K562 (cell line): ENCODE data around the gene KLHDC7B. TPM values are rescaled to one million over a fixed set of nuclear protein-coding genes. Genes with fewer than 3 reads are reported as not detected.

Source experiments
- ATAC-seq: fragments of 200-7000 bp; cut with Tn5 transposase; 3 replicates; pipeline ENCODE4 v1.9.1; 2020; ENCODE audit warnings: moderate library complexity
- BruUV-seq: library from RNA; stranded (reverse); fragments of 400-500 nt; replicated peaks from 2 replicates; lab custom pipeline; 2021; lab: Mats Ljungman, UMichigan
- CTCF ChIA-PET: fragments of 300-600 bp; formaldehyde crosslinking; extraction: SDS; loops from one replicate; lab custom pipeline; 2021; ENCODE audit warnings: low intra/inter-chr PET ratio; lab: Yijun Ruan, JAX
- POLR2A ChIA-PET: fragments of 300-600, 350-650 bp; sonication (Branson Sonifier 250); formaldehyde crosslinking; extraction: SDS; loops from one replicate; lab custom pipeline; 2021; ENCODE audit warnings: antibody characterized with exemption, inconsistent platforms; lab: Yijun Ruan, JAX
- DNase-seq, 4 experiments: peaks; one replicate each; pipeline versions ENCODE4 v3.0.0 to v3.0.0-alpha.2; 2011 to 2018; ENCODE audit warnings: low spot score in 3 of 4, mixed read lengths in 3 of 4; ENCODE audit errors: extremely low read depth in 1 of 4
- FAIRE-seq: peaks from 2 replicates; lab custom pipeline; 2011; peaks lifted over from hg19 to GRCh38; lab: Jason Lieb, UNC
- H2AFZ ChIP-seq: 2 replicates; pipeline ENCODE4 v1.6.0; 2011; ENCODE audit warnings: low read depth, low read length, control low read depth, inconsistent platforms
- H3K27ac ChIP-seq: fragments of 200-600 bp; 3 replicates; pipeline ENCODE4 v1.8.0; 2011; ENCODE audit warnings: low read depth, mild to moderate bottlenecking, control low read depth, inconsistent platforms, low read length, moderate library complexity, mixed read lengths; ENCODE audit errors: extremely low read depth
- H3K27me3 ChIP-seq, 2 experiments: fragments of 300-600 bp in 1 of 2; 2 replicates in 1 of 2; 3 replicates in 1 of 2; pipeline versions ENCODE4 v1.6.0 to v1.8.0; 2011; ENCODE audit warnings: inconsistent platforms in 2 of 2, low read length in 2 of 2, mild to moderate bottlenecking in 1 of 2, mixed read lengths in 1 of 2, moderate library complexity in 1 of 2; ENCODE audit not compliant: control insufficient read depth in 2 of 2, insufficient read depth in 2 of 2
- H3K36me3 ChIP-seq: fragments of 300-600 bp; 3 replicates; pipeline ENCODE4 v1.8.0; 2011; ENCODE audit warnings: mild to moderate bottlenecking, low read length, inconsistent platforms; ENCODE audit not compliant: control insufficient read depth, insufficient read depth
- H3K4me1 ChIP-seq, 2 experiments: fragments of 200-600 bp in 1 of 2; replicated peaks in 1 of 2; 2 replicates in 1 of 2; 3 replicates in 1 of 2; pipeline versions ENCODE4 v1.5.1 to v1.8.0; 2011; ENCODE audit warnings: inconsistent platforms in 2 of 2, low read length in 2 of 2, mild to moderate bottlenecking in 1 of 2, mixed read lengths in 1 of 2, moderate library complexity in 1 of 2; ENCODE audit not compliant: control insufficient read depth in 2 of 2, insufficient read depth in 2 of 2
- H3K4me2 ChIP-seq: 2 replicates; pipeline ENCODE4 v1.6.1; 2011; ENCODE audit warnings: low read length, control low read depth, inconsistent platforms, mixed read lengths; ENCODE audit not compliant: insufficient read depth
- H3K4me3 ChIP-seq: fragments of 200-600 bp; sonication (generic), shearing (Covaris generic); 2 replicates; pipeline ENCODE4 v1.5.1; 2016; ENCODE audit warnings: control low read depth, inconsistent platforms
- H3K79me2 ChIP-seq: fragments of 200-600 bp; 3 replicates; pipeline ENCODE4 v1.8.0; 2011; ENCODE audit warnings: low read length, inconsistent platforms; ENCODE audit not compliant: control insufficient read depth, insufficient read depth
- H3K9ac ChIP-seq, 2 experiments: 2 replicates each; pipeline versions ENCODE4 v1.6.0 to v1.6.1; 2011; ENCODE audit warnings: low read depth in 2 of 2, low read length in 2 of 2, control low read depth in 1 of 2, inconsistent platforms in 1 of 2, mild to moderate bottlenecking in 1 of 2, mixed read lengths in 1 of 2; ENCODE audit not compliant: insufficient read depth in 1 of 2
- H3K9me1 ChIP-seq: one replicate; pipeline ENCODE4 v1.6.0; 2011; ENCODE audit warnings: inconsistent platforms, mild to moderate bottlenecking, low read length, moderate library complexity; ENCODE audit not compliant: control insufficient read depth, insufficient read depth
- H3K9me3 ChIP-seq: replicated peaks from 2 replicates; pipeline ENCODE4 v1.5.1; 2011; ENCODE audit warnings: low read depth, low read length, inconsistent platforms; ENCODE audit not compliant: control insufficient read depth, insufficient read depth
- H4K20me1 ChIP-seq: replicated peaks from 2 replicates; pipeline ENCODE4 v1.6.1; 2011; ENCODE audit warnings: low read length, inconsistent platforms, mixed read lengths; ENCODE audit not compliant: control insufficient read depth, insufficient read depth
- BRD4 ChIP-seq: fragments of 200-600 bp; sonication (generic); IDR thresholded peaks from 2 replicates; pipeline ENCODE4 v1.6.1; 2017; ENCODE audit warnings: inconsistent platforms
- HDAC8 ChIP-seq: fragments of 450-650 bp; IDR thresholded peaks from 2 replicates; pipeline ENCODE4 v1.6.1; 2016; ENCODE audit warnings: mild to moderate bottlenecking, missing genetic modification characterization, moderate library complexity, missing compliant biosample characterization
- HMG20B ChIP-seq: fragments of 250-450 bp; sonication (Bioruptor Pico); IDR thresholded peaks from 2 replicates; pipeline ENCODE4 v1.5.0; 2021; ENCODE audit warnings: mild to moderate bottlenecking
- KLF13 ChIP-seq: fragments of 450-650 bp; IDR thresholded peaks from 2 replicates; pipeline ENCODE4 v1.6.1; 2016; ENCODE audit warnings: missing genetic modification characterization, low read depth, mild to moderate bottlenecking, missing compliant biosample characterization, moderate library complexity, borderline replicate concordance
- SAFB2 ChIP-seq: fragments of 200-400 bp; formaldehyde crosslinking; IDR thresholded peaks from 2 replicates; pipeline ENCODE4 v1.6.1; 2018; ENCODE audit warnings: borderline replicate concordance, low read length, low read depth, moderate library complexity; ENCODE audit not compliant: severe bottlenecking
- ZNF76 ChIP-seq: fragments of 250-450 bp; sonication (Bioruptor Pico); IDR thresholded peaks from 2 replicates; pipeline ENCODE4 v1.4.0; 2020; ENCODE audit warnings: mild to moderate bottlenecking, moderate library complexity, borderline replicate concordance
- ZNF766 ChIP-seq: fragments of 200-800 bp; sonication (Bioruptor generic); conservative IDR thresholded peaks from 2 replicates; pipeline ENCODE4 v1.6.1; 2016; ENCODE audit warnings: missing genetic modification characterization, missing compliant biosample characterization
- WGBS: fragments of 100-300 bp; shearing (Covaris generic); methylation state at CpG from one replicate; pipeline ENCODE4 v1.1.6; 2016; ENCODE audit warnings: low coverage, mixed read lengths; ENCODE audit not compliant: insufficient coverage; ENCODE audit errors: missing lambda C conversion rate; 5-methylcytosine and 5-hydroxymethylcytosine counted together
- in situ Hi-C: fragments of 300-500 bp; cut with MboI; formaldehyde crosslinking; loops from 4 replicates; pipeline ENCODE4 v1.15.0; 2018; ENCODE audit warnings: inconsistent platforms, mixed read lengths
- intact Hi-C: fragments of 100-400 bp; cut with micrococcal nuclease; formaldehyde crosslinking; loops from 2 replicates; pipeline ENCODE4 v1.14.2; 2022
- polyA plus RNA-seq, 8 experiments: library from polyadenylated mRNA; depleted of rRNA in 4 of 8; stranded (reverse) in 5 of 8; unstranded in 3 of 8; fragments of >200 nt; fragmentation: Nextera tagmentation in 2 of 8; fragmentation: Illumina TruSeq in 1 of 8; extraction: Ambion mirVana in 2 of 8; extraction: Trizol in 1 of 8; gene quantifications; 2 replicates each; pipeline versions ENCODE4 v1.2.1 to v1.2.3, GENCODE V29; 2011 to 2014; ENCODE audit warnings: inconsistent platforms in 1 of 8, missing spikeins in 1 of 8
- total RNA-seq, 7 experiments: library from RNA; depleted of rRNA in 6 of 7; stranded (reverse); fragments of >200 nt in 6 of 7; fragmentation: Illumina TruSeq in 2 of 7; extraction: Trizol in 2 of 7; gene quantifications; 2 replicates each; pipeline versions ENCODE4 v1.2.1 to v1.2.3, GENCODE V29; 2011 to 2021; ENCODE audit warnings: low replicate concordance in 1 of 7
- TF ChIP-seq, protein P1 (sequence below): sonication (generic); formaldehyde crosslinking; IDR thresholded peaks from 2 replicates; pipeline ENCODE4 v1.8.0; 2023; ENCODE audit warnings: mild to moderate bottlenecking, missing genetic modification reagents
- TF ChIP-seq, protein P2 (sequence below): sonication (generic); formaldehyde crosslinking; IDR thresholded peaks from 2 replicates; pipeline ENCODE4 v1.8.0; 2022; ENCODE audit warnings: mild to moderate bottlenecking, missing genetic modification reagents
- TF ChIP-seq, protein P3 (sequence below): fragments of 450-650 bp; IDR thresholded peaks from 2 replicates; pipeline ENCODE4 v1.6.1; 2016; ENCODE audit warnings: low read depth, mild to moderate bottlenecking, moderate library complexity

Gene KLHDC7B
- total and polyA plus RNA-seq, 9 of the 15 experiments (the other 6 are each of a cell fraction or from before 2014, with no cell fraction given): 0.04 to 0.22 (median 0.05) TPM; not detected in 4

DNA sequence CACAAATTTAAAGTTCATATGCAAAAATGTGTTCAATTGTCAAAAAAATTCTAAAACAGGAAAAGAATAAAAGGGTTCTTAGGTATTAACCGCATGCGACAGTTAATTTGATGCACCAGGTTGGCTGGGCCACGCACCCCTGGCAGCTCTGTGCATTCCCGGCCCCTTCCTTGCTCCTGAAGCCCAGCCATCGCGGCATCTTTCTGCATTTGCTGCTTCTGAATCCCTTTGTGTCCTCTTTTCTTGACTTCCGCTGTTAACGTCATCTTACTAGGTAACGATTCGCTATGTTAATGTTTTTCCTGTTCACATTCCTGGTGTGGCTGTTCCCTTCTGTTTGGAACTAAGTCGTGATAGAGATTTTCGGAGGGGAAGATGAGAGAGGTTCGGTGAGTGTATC, 7.9 kb upstream of the KLHDC7B start:
- POLR2A ChIA-PET: interaction anchor here (1.4 kb wide), 1 partner anchor 12 kb away, joined by 5 read pairs; the partner anchor contains the start of gene SCO2
- H3K4me3 ChIP-seq: no peak overlapping the region
- DNase-seq (no peak), ATAC-seq (no peak), FAIRE-seq (no peak)
- H3K9me3 ChIP-seq: no peaks in the 10 kb centered on the region
- no peak overlapping the region for H3K9ac ChIP-seq
- CTCF ChIA-PET: no interaction called here
- intact Hi-C loops (no loop called here), in situ Hi-C loops (no loop called here)
- no peaks in the 10 kb centered on the region for H3K36me3 ChIP-seq
- no peaks in the 10 kb centered on the region for H3K27me3 ChIP-seq
- H2AFZ ChIP-seq: no peak overlapping the region
- H4K20me1 ChIP-seq: no peaks in the 10 kb centered on the region
- H3K79me2 ChIP-seq: no peaks in the 10 kb centered on the region
- peaks cover 12 to 25% of the 10 kb centered on the region in 2 experiments for H3K4me1 ChIP-seq
- no peaks in the 10 kb centered on the region for H3K9me1 ChIP-seq
- BruUV-seq: no TSS peak
- H3K4me2 ChIP-seq: no peak overlapping the region
- H3K27ac ChIP-seq: no peak overlapping the region
- 92% methylated on average over 11 of the region's 13 CpGs for WGBS
- TF ChIP-seq SAFB2 (no peak), BRD4 (no peak), HDAC8 (tag) (no peak), HMG20B (CRISPR knock-in tag) (no peak), ZNF76 (no peak), KLF13 (tag) (no peak), ZNF766 (no peak)
- TF ChIP-seq, protein P1, sequence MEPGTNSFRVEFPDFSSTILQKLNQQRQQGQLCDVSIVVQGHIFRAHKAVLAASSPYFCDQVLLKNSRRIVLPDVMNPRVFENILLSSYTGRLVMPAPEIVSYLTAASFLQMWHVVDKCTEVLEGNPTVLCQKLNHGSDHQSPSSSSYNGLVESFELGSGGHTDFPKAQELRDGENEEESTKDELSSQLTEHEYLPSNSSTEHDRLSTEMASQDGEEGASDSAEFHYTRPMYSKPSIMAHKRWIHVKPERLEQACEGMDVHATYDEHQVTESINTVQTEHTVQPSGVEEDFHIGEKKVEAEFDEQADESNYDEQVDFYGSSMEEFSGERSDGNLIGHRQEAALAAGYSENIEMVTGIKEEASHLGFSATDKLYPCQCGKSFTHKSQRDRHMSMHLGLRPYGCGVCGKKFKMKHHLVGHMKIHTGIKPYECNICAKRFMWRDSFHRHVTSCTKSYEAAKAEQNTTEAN (CRISPR knock-in tag): no peak
- TF ChIP-seq, protein P2, sequence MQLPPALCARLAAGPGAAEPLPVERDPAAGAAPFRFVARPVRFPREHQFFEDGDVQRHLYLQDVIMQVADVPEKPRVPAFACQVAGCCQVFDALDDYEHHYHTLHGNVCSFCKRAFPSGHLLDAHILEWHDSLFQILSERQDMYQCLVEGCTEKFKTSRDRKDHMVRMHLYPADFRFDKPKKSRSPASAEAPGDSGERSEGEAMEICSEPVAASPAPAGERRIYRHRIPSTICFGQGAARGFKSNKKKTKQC: no peak
- TF ChIP-seq, protein P3, sequence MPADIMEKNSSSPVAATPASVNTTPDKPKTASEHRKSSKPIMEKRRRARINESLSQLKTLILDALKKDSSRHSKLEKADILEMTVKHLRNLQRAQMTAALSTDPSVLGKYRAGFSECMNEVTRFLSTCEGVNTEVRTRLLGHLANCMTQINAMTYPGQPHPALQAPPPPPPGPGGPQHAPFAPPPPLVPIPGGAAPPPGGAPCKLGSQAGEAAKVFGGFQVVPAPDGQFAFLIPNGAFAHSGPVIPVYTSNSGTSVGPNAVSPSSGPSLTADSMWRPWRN: no peak
